ENCODE data around the gene IL12RB1. TPM values are rescaled to one million over a fixed set of nuclear protein-coding genes. Genes with fewer than 3 reads are reported as not detected.

IL12RB1 gene
- total RNA-seq, 1 experiment from 2014 or later: not detected

GRCh38 chr19:18062028-18062427 lies 24.7 kb downstream of the IL12RB1 start (continued):
- TF ChIP-seq YY1 (IDR thresholded peaks at IDR 0.05; ENCODE audit: extremely low read depth, insufficient replicate concordance, low read depth, low read length) (no peak), EZH2 (IDR thresholded peaks at IDR 0.05) (no peak), ELF1 (IDR thresholded peaks at IDR 0.05; ENCODE audit: borderline replicate concordance, low read depth) (no peak), TCF7L2 (IDR thresholded peaks at IDR 0.05; ENCODE audit: borderline replicate concordance, extremely low read depth, insufficient read depth, insufficient read length) (no peak), EGR1 (IDR thresholded peaks at IDR 0.05; ENCODE audit: low read depth) (no peak), CEBPB (IDR thresholded peaks at IDR 0.05; ENCODE audit: low read depth) (no peak), RAD21 (IDR thresholded peaks at IDR 0.05; ENCODE audit: low read depth) (no peak)
- TF ChIP-seq, protein P1, sequence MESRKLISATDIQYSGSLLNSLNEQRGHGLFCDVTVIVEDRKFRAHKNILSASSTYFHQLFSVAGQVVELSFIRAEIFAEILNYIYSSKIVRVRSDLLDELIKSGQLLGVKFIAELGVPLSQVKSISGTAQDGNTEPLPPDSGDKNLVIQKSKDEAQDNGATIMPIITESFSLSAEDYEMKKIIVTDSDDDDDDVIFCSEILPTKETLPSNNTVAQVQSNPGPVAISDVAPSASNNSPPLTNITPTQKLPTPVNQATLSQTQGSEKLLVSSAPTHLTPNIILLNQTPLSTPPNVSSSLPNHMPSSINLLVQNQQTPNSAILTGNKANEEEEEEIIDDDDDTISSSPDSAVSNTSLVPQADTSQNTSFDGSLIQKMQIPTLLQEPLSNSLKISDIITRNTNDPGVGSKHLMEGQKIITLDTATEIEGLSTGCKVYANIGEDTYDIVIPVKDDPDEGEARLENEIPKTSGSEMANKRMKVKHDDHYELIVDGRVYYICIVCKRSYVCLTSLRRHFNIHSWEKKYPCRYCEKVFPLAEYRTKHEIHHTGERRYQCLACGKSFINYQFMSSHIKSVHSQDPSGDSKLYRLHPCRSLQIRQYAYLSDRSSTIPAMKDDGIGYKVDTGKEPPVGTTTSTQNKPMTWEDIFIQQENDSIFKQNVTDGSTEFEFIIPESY (IDR thresholded peaks at IDR 0.05; ENCODE audit: extremely low read depth, insufficient replicate concordance, low read length): no peak

DNA sequence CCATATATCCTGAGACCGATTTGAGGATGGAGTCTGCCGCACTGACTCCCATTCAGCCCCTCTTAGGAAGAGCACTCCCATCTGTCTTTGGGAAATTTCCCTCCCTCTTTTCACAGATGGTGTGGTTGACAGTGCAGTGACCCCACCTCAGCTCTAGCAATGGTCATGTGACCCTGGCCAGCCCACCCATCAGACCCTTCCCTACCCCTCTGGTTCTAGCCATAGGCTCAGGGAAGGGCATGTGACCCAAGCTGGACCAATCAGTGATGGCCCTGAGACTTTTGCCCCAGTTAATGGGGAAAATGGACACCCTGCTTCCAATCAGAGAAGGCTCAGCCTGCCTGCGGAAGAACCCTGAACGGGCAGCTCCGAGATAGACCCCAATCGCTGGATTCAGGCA lies 26.3 kb downstream of the IL12RB1 start:
- Histone ChIP-seq H3K79me2 (ENCODE audit: insufficient read depth, low read length) (no peaks in the 10 kb centered on the region), H3K4me2 (ENCODE audit: low read length) (no peak overlapping the region), H4K20me1 (ENCODE audit: insufficient read depth) (no peaks in the 10 kb centered on the region), H3K4me3 (replicated peaks in 1 of 2; ENCODE audit: low read depth in 1 of 2, low read length in 2 of 2) (no peak overlapping the region), H3K9me2 (ENCODE audit: insufficient read depth) (no peaks in the 10 kb centered on the region), H3K9ac (ENCODE audit: low read length) (no peak overlapping the region), H3K9me3 (ENCODE audit: control insufficient read depth in 1 of 2, insufficient read depth in 1 of 2, low read depth in 1 of 2, low read length in 2 of 2) (no peaks in the 10 kb centered on the region), H3K27ac (ENCODE audit: low read depth, low read length) (no peak overlapping the region), H3K27me3 (ENCODE audit: insufficient read depth, low read length) (no peaks in the 10 kb centered on the region), H2AFZ (ENCODE audit: low read depth, low read length, poor library complexity, severe bottlenecking) (no peak overlapping the region), H3K36me3 (ENCODE audit: control insufficient read depth in 1 of 2, insufficient read depth in 2 of 2, low read length in 2 of 2) (no peaks in the 10 kb centered on the region), H3K4me1 (ENCODE audit: control insufficient read depth in 1 of 2, insufficient read depth in 2 of 2, low read length in 2 of 2) (peaks cover 13 to 33% of the 10 kb centered on the region in 2 experiments; a peak in 3 of 4 replicates)
- ATAC-seq: no peak
- RAD21 ChIA-PET (ENCODE audit: low non-redundant PET in 1 of 2, low total read pairs in 2 of 2, uncharacterized antibody in 2 of 2, unreplicated experiment in 2 of 2): no interaction called here
- no TSS peak for BruUV-seq (replicated peaks)
- CTCF ChIA-PET: no interaction called here
- intact Hi-C loops (cut with micrococcal nuclease): no loop called here
- POLR2A ChIA-PET: interaction anchor here (0.6 kb wide), 1 partner anchor 113 kb away, joined by 4 read pairs; no protein-coding TSS in a partner anchor
- no peak for DNase-seq (ENCODE audit: low read depth, low spot score)
- TF ChIP-seq EZH2 (IDR thresholded peaks at IDR 0.05) (no peak), RAD21 (IDR thresholded peaks at IDR 0.05; ENCODE audit: low read depth) (no peak), TCF7L2 (IDR thresholded peaks at IDR 0.05; ENCODE audit: borderline replicate concordance, extremely low read depth, insufficient read depth, insufficient read length) (no peak), JUND (IDR thresholded peaks at IDR 0.05) (no peak)

Measured in HCT116 (cell line).